SK-N-SH (cell line): ENCODE results near the gene TMEM134. TPM values are rescaled to one million over a fixed set of nuclear protein-coding genes. Genes with fewer than 3 reads are reported as not detected.

Source experiments
- CTCF ChIA-PET: fragments of 300-600, 350-600 bp; formaldehyde crosslinking; extraction: SDS; loops from one replicate; lab custom pipeline; 2021; lab: Yijun Ruan, JAX
- POLR2A ChIA-PET: fragments of 350-600 bp; sonication (Branson Sonifier 250); formaldehyde crosslinking; extraction: SDS; loops from one replicate; lab custom pipeline; 2020; ENCODE audit warnings: antibody characterized with exemption, inconsistent platforms; lab: Yijun Ruan, JAX
- DNase-seq: peaks from one replicate; pipeline ENCODE4 v3.0.0; 2012
- H2AFZ ChIP-seq: fragments of 200-600 bp; sonication (generic); 2 replicates; pipeline ENCODE4 v1.8.1; 2016; ENCODE audit warnings: antibody characterized with exemption, mild to moderate bottlenecking, low read depth
- H3F3A ChIP-seq: fragments of 200-600 bp; sonication (generic); replicated peaks from 2 replicates; pipeline ENCODE3; 2016; ENCODE audit warnings: antibody characterized with exemption, mild to moderate bottlenecking; ENCODE audit not compliant: insufficient read depth
- H3K27ac ChIP-seq, 2 experiments: fragments of 200-500 bp in 1 of 2; fragments of 200-600 bp in 1 of 2; sonication (Bioruptor generic) in 1 of 2; sonication (generic), shearing (Covaris generic) in 1 of 2; 2 replicates each; pipeline versions ENCODE4 v1.5.1 to v1.6.1; 2014 to 2016; ENCODE audit warnings: low read depth in 2 of 2, inconsistent platforms in 1 of 2, low read length in 1 of 2, mild to moderate bottlenecking in 1 of 2, mixed read lengths in 1 of 2
- H3K27me3 ChIP-seq: fragments of 200-600 bp; sonication (generic), shearing (Covaris generic); 2 replicates; pipeline ENCODE4 v1.6.1; 2016; ENCODE audit warnings: mixed run types; ENCODE audit not compliant: insufficient read depth
- H3K36me3 ChIP-seq, 2 experiments: fragments of 200-500 bp in 1 of 2; fragments of 200-600 bp in 1 of 2; sonication (Bioruptor generic) in 1 of 2; sonication (generic) in 1 of 2; replicated peaks in 1 of 2; 2 replicates each; pipeline versions ENCODE3 to v1.5.1; 2014 to 2016; ENCODE audit warnings: low read length in 1 of 2, mild to moderate bottlenecking in 1 of 2; ENCODE audit not compliant: insufficient read depth in 2 of 2, control insufficient read depth in 1 of 2
- H3K4me1 ChIP-seq, 2 experiments: fragments of 200-500 bp in 1 of 2; fragments of 200-600 bp in 1 of 2; sonication (Bioruptor generic) in 1 of 2; sonication (generic), shearing (Covaris generic) in 1 of 2; 2 replicates each; pipeline versions ENCODE4 v1.5.1 to v1.6.1; 2014 to 2016; ENCODE audit warnings: low read depth in 1 of 2, low read length in 1 of 2, mixed run types in 1 of 2; ENCODE audit not compliant: insufficient read depth in 2 of 2, control insufficient read depth in 1 of 2
- H3K4me2 ChIP-seq: fragments of 200-600 bp; sonication (generic), shearing (Covaris generic); 2 replicates; pipeline ENCODE4 v1.6.1; 2017; ENCODE audit warnings: mixed run types
- H3K4me3 ChIP-seq, 2 experiments: fragments of 200-500 bp in 1 of 2; fragments of 200-600 bp in 1 of 2; sonication (Bioruptor generic) in 1 of 2; sonication (generic), shearing (Covaris generic) in 1 of 2; 2 replicates each; pipeline versions ENCODE4 v1.5.1 to v1.8.1; 2014 to 2016; ENCODE audit warnings: low read depth in 2 of 2, inconsistent platforms in 1 of 2, low read length in 1 of 2, mild to moderate bottlenecking in 1 of 2, mixed read lengths in 1 of 2, moderate library complexity in 1 of 2
- H3K79me2 ChIP-seq: fragments of 200-600 bp; sonication (generic); 2 replicates; pipeline ENCODE4 v1.8.1; 2017; ENCODE audit warnings: mild to moderate bottlenecking; ENCODE audit not compliant: insufficient read depth
- H3K9ac ChIP-seq: fragments of 200-600 bp; sonication (generic); 2 replicates; pipeline ENCODE4 v1.6.1; 2017; ENCODE audit warnings: mixed run types
- H3K9me2 ChIP-seq: fragments of 200-600 bp; sonication (generic); 2 replicates; pipeline ENCODE4 v1.6.1; 2017; ENCODE audit warnings: mixed run types
- H3K9me3 ChIP-seq: fragments of 200-600 bp; sonication (generic); 2 replicates; pipeline ENCODE4 v1.6.1; 2017; ENCODE audit warnings: mixed run types, mild to moderate bottlenecking, moderate library complexity
- H4K20me1 ChIP-seq: fragments of 200-600 bp; sonication (generic); 2 replicates; pipeline ENCODE4 v1.6.1; 2017; ENCODE audit warnings: mild to moderate bottlenecking, mixed run types; ENCODE audit not compliant: insufficient read depth
- ELF1 ChIP-seq: IDR thresholded peaks from 2 replicates; pipeline ENCODE4 v1.4.0; 2012
- EP300 ChIP-seq, 2 experiments: IDR thresholded peaks; 2 replicates each; pipeline versions ENCODE4 v1.4.0 to v1.6.1; 2012; ENCODE audit warnings: borderline replicate concordance in 1 of 2, low read depth in 1 of 2, low read length in 1 of 2
- FOSL2 ChIP-seq: IDR thresholded peaks from 2 replicates; pipeline ENCODE4 v1.4.0; 2012; ENCODE audit warnings: low read depth, mild to moderate bottlenecking, moderate library complexity, borderline replicate concordance
- FOXJ3 ChIP-seq: sonication (generic); formaldehyde crosslinking; IDR thresholded peaks from 2 replicates; pipeline ENCODE4 v1.5.1; 2020; ENCODE audit warnings: mild to moderate bottlenecking, missing genetic modification reagents
- GABPA ChIP-seq: IDR thresholded peaks from 2 replicates; pipeline ENCODE4 v1.4.0; 2012; ENCODE audit warnings: low read depth, mild to moderate bottlenecking
- MEF2A ChIP-seq: IDR thresholded peaks from 2 replicates; pipeline ENCODE4 v1.4.0; 2012; ENCODE audit warnings: low read depth, borderline replicate concordance
- NRF1 ChIP-seq: IDR thresholded peaks from 2 replicates; pipeline ENCODE4 v1.6.1; 2012; ENCODE audit warnings: low read depth, mild to moderate bottlenecking, low read length
- RCOR1 ChIP-seq: fragments of 150-350 bp; IDR thresholded peaks from 2 replicates; pipeline ENCODE4 v1.6.1; 2017; ENCODE audit warnings: antibody characterized with exemption, low read length
- TAF1 ChIP-seq: IDR thresholded peaks from 2 replicates; pipeline ENCODE4 v1.6.1; 2012; ENCODE audit warnings: low read depth, mild to moderate bottlenecking, low read length, moderate library complexity, borderline replicate concordance
- TEAD4 ChIP-seq: IDR thresholded peaks from 2 replicates; pipeline ENCODE4 v1.4.0; 2012; ENCODE audit warnings: mild to moderate bottlenecking, borderline replicate concordance; ENCODE audit not compliant: insufficient read depth
- WGBS: methylation state at CpG from one replicate; pipeline ENCODE4 v1.1.6; 2017; ENCODE audit warnings: low lambda C conversion rate; 5-methylcytosine and 5-hydroxymethylcytosine counted together
- polyA plus RNA-seq, 3 experiments: library from polyadenylated mRNA; depleted of rRNA; stranded (reverse); fragments of >200 nt; gene quantifications; 2 replicates each; pipeline ENCODE4 v1.2.3, GENCODE V29; 2012
- TF ChIP-seq, protein P1 (sequence below): fragments of 200-600 bp; sonication (generic); IDR thresholded peaks from 2 replicates; pipeline ENCODE4 v1.6.1; 2017; ENCODE audit warnings: antibody characterized with exemption, mild to moderate bottlenecking, moderate library complexity
- TF ChIP-seq, protein P2 (sequence below): fragments of 150-350 bp; IDR thresholded peaks from 2 replicates; pipeline ENCODE4 v1.6.1; 2016; ENCODE audit warnings: mild to moderate bottlenecking, low read depth, low read length

TMEM134 gene
- polyA plus RNA-seq, 1 of the 3 experiments (the other 2 are of a cell fraction), result 132 TPM

DNA sequence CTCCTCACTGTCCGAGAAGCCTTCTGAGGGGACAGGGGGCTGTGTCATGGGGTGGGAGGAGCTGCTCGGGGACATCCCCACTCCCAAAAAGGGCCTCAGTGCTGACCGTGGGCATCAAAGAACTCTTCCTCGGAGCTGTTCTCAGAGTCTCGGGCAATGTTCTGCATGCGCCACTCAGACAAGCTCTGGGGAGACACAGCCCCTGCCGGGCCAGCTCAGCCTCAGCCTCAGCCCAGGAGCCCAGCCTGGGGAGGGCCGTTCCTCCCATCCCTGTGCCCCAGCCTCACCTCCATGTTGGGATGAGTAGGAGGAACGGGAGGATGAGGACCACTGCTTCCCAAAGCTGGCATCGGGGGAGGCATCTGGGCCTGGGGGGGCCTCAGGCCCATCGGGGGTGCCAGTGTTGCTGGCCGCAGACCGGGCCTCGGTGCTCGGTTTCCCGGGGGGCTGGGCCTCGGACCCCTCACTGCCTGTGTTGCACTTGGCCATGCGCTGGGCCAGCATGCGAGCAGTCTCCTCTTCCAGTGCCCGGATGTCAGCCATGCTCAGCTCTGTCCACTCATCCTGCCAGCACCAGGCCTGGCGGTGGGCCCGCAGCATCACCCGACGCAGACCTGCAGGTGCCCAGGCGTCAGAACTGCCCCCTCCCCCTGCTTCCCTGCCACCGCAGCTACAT lies 30.9 kb upstream of the TMEM134 start:
- Histone ChIP-seq H4K20me1 (peaks cover 13% of the 10 kb centered on the region), H3K4me3 (no peak overlapping the region), H3K79me2 (peaks cover 14% of the 10 kb centered on the region), H3K4me2 (no peak overlapping the region), H3K36me3 (peaks cover 10 to 16% of the 10 kb centered on the region in 2 experiments), H2AFZ (no peak overlapping the region), H3K27ac (no peak overlapping the region), H3K9ac (no peak overlapping the region), H3F3A (peaks cover 2% of the 10 kb centered on the region)
- CTCF ChIA-PET, result interaction anchor here (0.5 kb wide), 1 partner anchor 487 kb away, joined by 3 read pairs; no protein-coding TSS in a partner anchor
- POLR2A ChIA-PET, result interaction anchor here (0.6 to 1.1 kb wide), 2 partner anchors 9 to 1061 kb away, joined by 3 to 5 read pairs; partner anchors contain the start of gene MRPL11
- TF ChIP-seq GABPA (no peak), RCOR1 (no peak), FOSL2 (no peak), NRF1 (no peak)
- TF ChIP-seq, protein P1, sequence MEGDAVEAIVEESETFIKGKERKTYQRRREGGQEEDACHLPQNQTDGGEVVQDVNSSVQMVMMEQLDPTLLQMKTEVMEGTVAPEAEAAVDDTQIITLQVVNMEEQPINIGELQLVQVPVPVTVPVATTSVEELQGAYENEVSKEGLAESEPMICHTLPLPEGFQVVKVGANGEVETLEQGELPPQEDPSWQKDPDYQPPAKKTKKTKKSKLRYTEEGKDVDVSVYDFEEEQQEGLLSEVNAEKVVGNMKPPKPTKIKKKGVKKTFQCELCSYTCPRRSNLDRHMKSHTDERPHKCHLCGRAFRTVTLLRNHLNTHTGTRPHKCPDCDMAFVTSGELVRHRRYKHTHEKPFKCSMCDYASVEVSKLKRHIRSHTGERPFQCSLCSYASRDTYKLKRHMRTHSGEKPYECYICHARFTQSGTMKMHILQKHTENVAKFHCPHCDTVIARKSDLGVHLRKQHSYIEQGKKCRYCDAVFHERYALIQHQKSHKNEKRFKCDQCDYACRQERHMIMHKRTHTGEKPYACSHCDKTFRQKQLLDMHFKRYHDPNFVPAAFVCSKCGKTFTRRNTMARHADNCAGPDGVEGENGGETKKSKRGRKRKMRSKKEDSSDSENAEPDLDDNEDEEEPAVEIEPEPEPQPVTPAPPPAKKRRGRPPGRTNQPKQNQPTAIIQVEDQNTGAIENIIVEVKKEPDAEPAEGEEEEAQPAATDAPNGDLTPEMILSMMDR, result no peak
- TF ChIP-seq, protein P2, sequence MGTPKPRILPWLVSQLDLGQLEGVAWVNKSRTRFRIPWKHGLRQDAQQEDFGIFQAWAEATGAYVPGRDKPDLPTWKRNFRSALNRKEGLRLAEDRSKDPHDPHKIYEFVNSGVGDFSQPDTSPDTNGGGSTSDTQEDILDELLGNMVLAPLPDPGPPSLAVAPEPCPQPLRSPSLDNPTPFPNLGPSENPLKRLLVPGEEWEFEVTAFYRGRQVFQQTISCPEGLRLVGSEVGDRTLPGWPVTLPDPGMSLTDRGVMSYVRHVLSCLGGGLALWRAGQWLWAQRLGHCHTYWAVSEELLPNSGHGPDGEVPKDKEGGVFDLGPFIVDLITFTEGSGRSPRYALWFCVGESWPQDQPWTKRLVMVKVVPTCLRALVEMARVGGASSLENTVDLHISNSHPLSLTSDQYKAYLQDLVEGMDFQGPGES, result no peak
- TF ChIP-seq, all 33 proteins: peak for 0
- Histone ChIP-seq H3K9me2 (no peaks in the 10 kb centered on the region), H3K4me1 (peaks cover 0 to 7% of the 10 kb centered on the region in 2 experiments; a peak in 1 of 4 replicates), H3K9me3 (no peaks in the 10 kb centered on the region), H3K27me3 (no peaks in the 10 kb centered on the region)
- 86% methylated on average over 8 of the region's 26 CpGs for WGBS
- DNase-seq, result no peak

DNA sequence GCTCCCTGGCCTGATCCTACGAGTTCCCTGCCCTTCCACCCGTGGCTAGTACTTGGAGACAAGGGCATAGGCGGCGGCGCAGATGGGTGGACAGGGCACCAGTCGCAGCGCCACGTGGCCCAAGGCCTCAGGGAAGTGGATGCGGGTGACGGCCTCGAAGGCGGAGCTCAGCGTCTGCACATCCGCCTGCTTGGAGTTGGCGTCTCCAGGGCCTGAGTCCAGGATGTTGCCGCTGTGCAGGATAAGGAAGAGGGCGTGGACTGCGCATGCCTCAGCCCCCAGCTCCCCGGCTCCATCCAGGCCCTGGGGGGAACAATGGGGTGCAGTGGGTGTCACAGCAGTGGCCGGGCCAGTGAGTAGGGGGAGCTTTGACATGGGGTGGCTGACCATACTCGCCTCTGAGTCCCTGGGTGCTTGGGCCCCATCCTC lies 29.5 kb upstream of the TMEM134 start:
- Histone ChIP-seq H3K4me1 (peaks cover 0 to 3% of the 10 kb centered on the region in 2 experiments; a peak in 1 of 4 replicates), H3K9ac (no peak overlapping the region), H3K27ac (no peak overlapping the region), H3K4me2 (no peak overlapping the region), H3K27me3 (no peaks in the 10 kb centered on the region), H3K4me3 (no peak overlapping the region), H3K9me2 (no peaks in the 10 kb centered on the region), H4K20me1 (peaks cover 10% of the 10 kb centered on the region), H3F3A (peaks cover 2% of the 10 kb centered on the region), H3K36me3 (peaks cover 10 to 20% of the 10 kb centered on the region in 2 experiments), H3K9me3 (no peaks in the 10 kb centered on the region), H2AFZ (no peak overlapping the region), H3K79me2 (peaks cover 9% of the 10 kb centered on the region)
- TF ChIP-seq EP300 (IDR thresholded peaks at IDR 0.05; ENCODE audit: borderline replicate concordance in 1 of 2, low read depth in 1 of 2, low read length in 1 of 2), result no peak
- no peak for TF ChIP-seq TAF1
- no peak for TF ChIP-seq MEF2A
- TF ChIP-seq TEAD4, result no peak
- TF ChIP-seq ELF1, result no peak
- no peak for TF ChIP-seq FOXJ3 (CRISPR knock-in tag)
- 97% methylated on average over 17 of the region's 21 CpGs for WGBS
- CTCF ChIA-PET, result no interaction called here
- POLR2A ChIA-PET, result no interaction called here
- DNase-seq, result no peak
